NCI-H2227 (cell line): ENCODE results near the gene GYS2.
"Not testable (repeated sequence)": the region's sequence is repeated elsewhere in the genome, so short reads cannot be mapped to it uniquely, and the experiment has no call there.

Source experiments
- DNase-seq: peaks from one replicate; lab custom pipeline; 2025; ENCODE audit not compliant: unreplicated experiment; lab: John Stamatoyannopoulos, UW

GYS2 gene

DNA sequence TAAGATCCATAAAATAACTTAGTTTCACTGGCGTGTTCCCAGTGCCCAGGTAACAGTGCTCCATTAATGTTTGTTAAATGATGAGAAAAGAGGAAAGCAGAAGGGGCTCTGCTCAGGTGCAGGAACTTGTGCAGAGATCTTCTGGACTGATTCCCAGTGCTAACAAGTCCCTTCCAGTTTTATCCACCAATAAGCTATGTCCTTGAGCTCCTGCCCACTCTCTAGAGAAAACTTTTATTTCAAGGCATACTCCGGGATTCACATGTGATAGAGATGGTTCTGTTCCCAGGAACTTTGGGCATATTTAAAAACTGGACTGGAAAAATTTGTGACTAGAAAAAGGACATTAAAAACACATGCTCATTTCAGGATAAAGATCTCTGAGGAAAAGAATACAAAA lies 1.9 kb downstream of the GYS2 start:
- no peak for DNase-seq

DNA sequence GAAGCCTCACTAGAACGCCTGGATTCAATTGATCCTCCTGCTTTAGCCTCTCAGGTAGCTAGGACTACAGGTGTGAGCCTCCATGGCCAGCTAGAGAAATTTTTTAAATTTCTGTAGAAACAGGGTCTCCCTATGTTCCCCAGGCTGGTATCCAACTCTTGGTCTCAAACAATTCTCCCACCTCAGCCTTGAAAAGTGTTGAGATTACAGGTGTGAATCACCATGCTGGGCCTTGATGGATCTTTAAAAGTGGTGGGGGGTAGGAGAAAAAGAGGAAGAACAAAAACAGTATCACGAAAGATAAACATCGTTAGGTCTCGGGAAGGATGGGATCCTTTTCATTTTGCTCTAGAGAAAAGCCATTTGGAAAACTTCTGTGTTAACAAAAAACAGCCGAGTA lies 4.5 kb downstream of the GYS2 start:
- no peak for DNase-seq

DNA sequence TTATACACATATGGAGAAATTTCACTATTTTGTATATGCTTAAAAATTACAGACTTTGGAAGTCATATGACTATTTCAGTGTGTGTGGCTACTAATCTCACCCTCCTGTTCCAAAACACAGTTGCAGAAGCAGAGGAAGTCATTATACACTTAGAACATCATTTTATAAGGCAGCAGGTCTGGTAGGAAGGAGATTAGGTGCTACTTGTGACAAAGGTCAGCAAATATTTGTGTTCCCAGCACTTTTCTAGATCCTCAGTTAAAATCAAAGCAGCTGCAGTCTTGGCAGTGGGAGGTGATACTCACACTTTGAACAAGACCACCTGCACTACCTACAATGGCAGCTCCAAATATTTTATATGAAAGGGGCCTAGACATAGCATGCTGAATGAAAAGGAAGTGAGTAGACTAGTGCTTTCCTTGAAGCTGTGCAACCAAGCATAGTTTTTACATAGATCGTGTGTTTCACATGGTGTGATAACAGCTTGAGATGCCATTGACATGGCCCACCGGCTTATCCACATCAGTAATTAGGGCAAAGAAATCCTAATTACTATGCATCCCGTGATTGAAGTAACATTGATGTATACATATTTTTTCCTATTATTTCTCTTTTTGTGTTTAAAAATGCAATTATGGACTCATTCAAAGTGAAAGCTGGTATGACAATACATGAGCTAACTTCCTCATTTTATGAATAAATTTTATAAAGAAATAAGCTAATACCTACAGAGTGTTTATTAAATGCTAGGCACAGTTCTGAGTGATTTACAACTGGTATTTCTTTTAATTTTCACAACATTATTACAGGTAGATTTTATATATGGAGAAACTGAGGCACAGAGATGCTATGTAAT lies 5.3 kb downstream of the GYS2 start:
- DNase-seq = no peak

DNA sequence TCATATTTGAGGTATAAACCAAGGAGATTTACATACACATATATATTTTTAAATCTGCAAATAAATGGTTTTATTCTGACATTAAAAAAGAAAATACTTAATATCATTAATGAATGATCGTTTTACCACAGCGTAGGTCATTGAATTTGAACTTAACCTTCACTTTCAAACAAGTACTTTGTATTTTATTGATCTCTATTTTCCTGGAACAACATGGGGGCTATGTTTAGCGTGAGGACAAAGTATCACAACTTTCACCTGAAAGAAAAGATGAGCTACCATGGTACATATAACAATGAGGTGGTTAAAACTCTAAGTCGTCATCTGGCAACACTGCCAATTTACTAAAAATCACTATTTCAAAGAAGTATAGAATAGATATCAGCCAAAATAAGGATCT lies 6.0 kb downstream of the GYS2 start:
- no peak for DNase-seq

DNA sequence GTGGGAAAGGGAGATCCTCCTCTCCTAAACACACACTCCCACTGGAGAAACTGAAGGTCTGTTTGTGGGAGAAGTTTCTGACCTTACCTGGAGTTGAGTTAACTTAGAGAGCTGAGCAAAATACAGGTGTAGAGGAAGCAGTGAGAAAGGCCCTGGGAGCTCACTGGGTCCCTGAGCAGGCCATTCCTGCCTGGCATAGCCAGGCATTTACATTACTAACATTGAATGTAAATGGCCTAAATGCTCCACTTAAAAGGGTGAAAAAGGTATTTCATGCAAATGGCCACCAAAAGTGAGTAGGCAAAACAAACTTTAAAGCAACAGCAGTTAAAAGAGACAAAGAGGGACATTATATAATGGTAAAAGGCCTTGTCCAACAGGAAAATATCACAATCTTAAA lies 9.3 kb downstream of the GYS2 start:
- DNase-seq = not testable (repeated sequence)

DNA sequence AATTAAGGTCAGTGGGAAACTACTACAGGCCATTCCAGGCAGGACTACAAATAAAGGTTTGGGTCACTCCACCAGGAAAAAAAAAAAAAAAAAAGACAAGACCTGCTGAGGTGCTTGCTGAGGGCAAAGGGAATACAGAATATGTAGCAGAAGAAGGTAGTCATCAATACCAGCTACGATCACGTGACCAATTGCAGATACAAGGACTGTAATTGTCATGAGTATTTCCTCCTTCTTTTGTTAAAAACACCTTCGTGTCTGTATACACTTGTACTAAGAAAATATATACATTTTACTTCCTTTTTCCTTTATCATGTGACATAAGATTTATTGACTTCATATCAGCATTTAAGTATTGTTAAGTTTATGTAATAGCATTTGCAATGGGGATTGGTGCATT lies 19.2 kb downstream of the GYS2 start:
- DNase-seq = no peak

DNA sequence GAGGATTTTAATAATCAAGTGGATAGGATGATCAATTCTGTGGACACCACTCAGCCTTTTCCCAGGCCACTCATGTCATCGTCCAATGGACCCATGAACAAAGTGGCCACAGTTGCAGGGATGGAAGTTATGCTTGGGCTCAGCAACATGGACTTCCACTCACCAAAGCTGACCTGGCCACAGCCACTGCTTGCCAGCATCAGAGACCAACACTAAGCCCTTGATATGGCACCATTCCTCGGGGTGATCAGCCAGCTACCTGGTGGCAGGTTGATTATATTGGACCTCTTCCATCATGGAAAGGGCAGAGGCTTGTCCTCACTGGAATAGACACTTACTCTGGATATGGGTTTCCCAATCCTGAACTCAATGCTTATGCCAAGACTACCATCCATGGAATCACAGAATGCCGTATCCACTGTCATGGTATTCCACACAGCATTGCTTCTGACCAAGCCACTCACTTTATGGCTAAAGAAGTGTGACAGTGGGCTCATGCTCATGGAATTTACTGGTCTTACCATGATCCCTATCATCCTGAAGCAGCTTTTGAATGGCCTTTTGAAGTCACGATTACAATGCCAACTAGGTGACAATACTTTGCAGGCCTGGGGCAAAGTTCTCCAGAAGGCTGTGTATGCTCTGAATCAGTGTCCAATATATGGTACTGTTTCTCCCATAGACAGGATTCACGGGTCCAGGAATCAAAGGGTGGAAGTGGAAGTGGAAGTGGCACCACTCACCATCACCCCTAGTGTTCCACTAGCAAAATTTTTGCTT lies 20.1 kb downstream of the GYS2 start:
- DNase-seq = not testable (repeated sequence)

DNA sequence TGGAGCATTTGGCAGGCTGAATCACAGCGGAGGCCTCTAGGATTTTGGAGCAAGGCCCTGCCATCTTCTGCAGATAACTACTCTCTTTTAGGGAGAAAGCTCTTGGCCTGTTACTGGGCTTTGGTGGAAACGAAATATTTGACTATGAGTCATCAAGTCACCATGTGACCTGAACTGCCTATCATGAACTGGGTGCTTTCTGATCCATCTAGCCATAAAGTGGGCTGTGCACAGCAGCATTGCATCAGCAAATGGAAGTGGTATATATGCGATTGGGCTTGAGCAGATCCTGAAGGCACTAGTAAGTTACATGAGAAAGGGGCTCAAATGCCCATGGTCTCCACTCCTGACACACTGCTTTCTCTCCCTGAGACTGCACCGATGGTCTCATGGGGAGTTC lies 21.1 kb downstream of the GYS2 start:
- no peak for DNase-seq

DNA sequence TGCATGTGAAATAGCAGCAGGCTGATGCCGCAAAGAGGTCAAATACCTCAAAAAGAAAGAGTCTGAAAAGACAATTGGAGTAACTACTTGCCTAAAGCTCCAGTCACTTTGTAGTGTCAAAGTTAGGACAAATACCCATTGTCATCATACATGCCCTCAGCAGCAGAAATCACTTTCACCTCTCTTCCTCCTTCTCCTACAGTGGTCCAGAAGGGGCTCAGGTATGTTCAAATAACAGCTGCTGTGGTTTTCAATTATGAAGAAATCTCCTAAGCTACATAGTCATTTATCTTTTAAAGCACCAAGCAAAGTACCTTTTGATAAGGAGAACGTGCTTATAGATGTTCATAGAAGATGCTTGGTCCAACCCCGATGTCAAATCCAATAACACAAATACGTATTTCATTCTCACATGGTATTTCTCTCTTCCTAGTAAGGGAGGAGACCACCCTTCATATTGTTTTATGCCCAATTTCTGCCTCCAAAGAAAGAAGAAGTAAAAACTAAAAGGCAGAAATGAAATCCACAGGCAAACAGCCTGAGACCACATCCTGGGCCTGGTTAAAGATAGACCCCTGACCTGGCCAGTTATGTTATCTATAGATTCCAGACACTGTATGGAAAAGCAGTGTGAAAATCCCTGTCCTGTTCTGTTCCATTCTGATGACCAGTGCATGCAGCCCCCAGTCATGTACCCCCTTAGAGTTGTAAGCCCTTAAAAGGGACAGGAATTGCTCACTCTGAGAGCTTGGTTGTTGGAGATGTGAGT lies 23.7 kb downstream of the GYS2 start:
- no peak for DNase-seq

DNA sequence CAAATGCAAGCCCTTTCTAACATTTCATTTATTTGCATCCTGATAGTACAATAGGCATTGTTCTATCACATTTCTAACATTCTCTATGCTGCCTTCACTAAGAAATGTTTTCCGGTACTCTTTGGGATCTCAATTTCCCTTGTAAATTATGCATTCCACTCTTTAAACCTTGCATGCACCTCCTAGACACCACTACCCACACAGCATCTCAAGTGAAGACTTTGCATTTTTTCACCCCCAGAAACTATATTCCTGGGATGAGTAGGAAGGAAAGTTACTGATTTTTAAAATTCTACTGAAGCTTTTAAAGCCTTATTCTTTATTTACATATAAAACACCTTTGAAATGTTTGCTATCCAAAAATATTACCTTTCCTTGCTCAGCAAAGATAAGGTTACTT lies 27.1 kb downstream of the GYS2 start:
- DNase-seq = no peak

DNA sequence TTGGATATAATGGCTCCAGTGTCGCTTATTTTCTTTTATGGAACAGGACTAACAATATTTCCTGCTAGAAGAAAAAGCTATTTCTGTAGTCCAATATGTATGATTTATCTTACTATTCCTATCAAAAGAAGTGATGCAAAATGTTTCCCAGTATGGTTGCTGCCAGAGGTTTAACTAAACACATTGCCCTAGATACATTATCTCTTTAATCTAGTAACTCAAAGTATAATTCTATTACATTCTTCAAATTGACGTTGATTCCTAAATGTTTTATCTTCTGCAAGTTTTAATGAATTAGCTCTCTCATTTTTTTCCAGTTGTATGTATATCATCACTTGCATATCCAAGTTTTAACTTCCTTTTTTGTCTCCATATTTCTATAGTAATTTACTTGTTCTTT lies 28.2 kb downstream of the GYS2 start:
- DNase-seq = no peak

DNA sequence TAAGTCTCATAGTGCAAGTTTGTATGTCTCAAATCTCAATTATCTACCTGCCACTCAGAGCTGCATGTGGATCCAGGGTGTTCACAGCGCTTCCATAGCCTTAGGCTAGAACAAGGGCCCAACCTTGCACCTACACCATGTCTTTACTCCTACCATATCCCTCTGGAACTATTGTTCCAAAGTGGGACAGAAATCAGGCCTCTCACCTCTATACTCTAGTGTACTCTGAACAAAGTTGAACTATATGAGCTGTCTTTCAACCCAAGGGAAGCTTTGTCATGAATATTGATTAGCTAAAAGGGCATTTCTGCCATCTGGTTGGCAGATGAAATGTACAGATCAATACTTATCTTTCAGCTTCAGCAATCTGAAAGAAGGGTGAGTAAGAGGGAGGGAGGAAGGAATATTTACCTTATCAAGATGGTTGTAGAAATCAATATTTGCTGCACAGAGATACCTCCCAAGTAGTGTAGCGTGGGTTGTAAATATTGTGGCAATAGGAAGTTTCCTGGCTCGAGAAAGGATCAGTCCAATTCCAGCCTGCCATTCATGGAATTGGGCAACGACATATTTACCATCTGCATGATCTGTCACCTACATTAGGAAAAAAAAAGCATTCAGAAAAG lies 30.8 kb downstream of the GYS2 start:
- DNase-seq = no peak

DNA sequence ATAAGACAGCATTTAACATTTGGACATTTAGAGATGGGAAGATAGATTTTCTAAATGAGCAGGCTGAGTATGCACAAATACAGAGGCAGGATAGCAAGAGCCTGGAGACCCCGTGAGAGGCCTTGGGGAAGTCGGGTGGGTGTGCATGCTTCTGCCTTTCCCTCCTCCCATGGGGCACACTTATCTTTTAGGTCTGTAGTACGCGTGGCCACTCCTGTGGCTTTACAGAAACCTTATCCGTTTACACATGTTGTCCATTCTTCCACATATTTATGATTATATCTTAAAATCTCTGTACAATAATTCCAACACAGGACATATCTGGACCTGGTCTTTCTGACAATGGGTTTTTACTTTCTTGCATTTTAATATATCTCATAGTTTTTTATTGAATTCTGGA lies 33.6 kb downstream of the GYS2 start:
- DNase-seq = no peak

DNA sequence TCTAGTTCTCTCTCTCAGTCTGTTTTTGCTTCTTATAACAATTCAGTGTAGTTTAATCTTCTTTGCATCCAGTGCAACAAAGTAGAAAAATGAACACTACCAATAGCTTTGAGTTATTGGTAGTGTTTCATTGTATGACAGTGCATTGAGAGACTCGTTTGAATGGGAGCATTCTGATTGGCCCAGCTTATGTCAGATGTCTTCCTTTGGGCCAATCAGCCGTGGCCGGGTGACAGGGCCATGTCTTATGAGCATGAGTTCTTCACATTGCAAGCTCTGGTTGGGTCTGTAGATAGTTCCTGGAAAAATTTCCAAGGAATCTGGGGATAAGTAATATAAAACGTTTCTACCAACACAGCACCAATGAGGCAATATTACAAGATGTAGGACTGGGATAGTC lies 36.5 kb downstream of the GYS2 start:
- DNase-seq = no peak

DNA sequence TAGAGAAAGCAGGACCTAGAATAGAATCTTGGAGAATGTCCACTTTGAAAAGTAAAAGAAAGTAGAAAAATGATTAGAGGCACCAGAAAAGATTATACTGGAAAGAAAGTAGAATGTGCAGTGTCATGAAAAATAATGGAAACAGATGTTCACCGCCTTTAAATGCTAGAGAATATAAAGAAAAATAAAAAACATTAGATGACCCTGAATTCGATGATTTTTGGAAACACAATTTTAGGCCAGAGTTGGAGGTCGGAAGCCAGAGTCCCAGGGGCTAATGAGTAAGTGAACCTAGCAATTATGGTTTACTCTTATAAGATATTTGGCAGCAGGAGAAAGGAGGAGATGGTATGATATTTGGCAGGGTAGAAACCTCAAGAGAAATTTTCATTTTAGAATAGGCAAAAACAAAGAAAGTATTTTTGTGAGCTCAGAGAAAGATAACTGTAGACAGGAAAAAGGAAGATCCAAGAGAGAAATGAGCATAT lies 37.7 kb downstream of the GYS2 start:
- DNase-seq = no peak

DNA sequence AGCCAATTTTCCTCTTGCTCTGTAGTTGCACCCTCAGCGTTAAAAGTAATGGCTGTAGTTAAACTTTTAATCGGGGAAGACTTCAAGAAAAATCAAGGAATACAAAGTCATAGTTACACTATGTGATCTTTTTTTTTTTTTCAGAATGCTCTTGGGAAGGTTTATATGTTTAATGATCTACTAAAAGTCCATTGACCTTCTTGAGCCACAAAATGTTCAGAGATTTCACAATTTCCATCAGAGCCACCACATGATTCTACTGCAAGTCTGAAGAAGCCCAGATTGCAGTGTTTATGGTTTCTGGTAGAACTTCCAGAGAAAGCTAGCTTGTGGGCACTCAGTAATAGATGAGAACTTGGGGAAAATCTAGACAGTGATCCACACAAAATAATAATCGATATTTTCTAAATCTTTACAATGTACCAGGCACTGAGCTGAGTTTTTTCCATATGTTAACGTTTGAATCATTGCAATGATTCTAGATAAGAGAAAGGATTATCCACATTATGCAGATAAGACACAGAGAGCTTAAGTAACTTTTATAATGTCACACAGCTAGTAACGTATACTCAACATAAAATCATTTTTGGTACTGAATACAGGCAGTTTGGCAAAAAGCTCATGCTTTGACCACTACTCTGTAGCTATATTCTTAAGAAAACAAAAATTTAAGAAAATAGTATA lies 38.3 kb downstream of the GYS2 start:
- no peak for DNase-seq

DNA sequence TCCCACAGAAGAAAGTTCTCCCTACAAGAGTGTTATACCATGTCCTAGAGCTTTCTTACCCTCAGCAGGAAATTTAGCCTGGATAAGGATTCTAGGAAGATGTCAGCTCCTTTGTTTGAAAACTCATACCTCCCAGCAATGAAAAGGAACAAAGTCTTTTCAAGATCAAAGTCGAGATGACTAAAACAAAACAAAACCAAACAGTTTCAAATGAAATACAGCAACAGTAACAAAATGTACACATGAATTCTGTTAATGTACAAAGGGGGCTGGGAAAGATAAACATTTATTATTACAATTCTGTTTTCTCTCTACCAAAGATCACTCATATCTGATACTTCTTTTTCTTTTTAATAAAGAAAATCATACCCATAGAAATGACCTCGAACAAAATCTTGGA lies 41.8 kb downstream of the GYS2 start:
- no peak for DNase-seq

DNA sequence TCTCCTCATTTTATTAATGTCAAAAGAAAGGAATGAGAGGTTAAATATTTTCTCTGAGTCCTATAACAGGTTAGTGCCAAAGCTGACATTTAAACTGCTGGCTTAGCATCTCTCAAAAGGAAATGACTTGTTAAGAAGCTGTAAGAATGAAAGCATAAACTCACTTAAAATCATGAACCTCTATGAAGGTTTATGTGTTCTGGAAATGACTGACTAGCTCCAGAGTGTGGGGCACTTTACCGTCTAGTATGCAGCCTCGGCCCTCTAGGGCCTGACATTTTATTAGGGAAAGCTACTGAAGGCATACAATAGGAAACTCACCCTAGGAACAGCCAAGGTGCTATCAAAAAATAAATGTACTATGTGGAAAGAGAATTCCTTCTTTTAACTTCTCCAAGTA lies 43.5 kb downstream of the GYS2 start:
- DNase-seq = no peak

DNA sequence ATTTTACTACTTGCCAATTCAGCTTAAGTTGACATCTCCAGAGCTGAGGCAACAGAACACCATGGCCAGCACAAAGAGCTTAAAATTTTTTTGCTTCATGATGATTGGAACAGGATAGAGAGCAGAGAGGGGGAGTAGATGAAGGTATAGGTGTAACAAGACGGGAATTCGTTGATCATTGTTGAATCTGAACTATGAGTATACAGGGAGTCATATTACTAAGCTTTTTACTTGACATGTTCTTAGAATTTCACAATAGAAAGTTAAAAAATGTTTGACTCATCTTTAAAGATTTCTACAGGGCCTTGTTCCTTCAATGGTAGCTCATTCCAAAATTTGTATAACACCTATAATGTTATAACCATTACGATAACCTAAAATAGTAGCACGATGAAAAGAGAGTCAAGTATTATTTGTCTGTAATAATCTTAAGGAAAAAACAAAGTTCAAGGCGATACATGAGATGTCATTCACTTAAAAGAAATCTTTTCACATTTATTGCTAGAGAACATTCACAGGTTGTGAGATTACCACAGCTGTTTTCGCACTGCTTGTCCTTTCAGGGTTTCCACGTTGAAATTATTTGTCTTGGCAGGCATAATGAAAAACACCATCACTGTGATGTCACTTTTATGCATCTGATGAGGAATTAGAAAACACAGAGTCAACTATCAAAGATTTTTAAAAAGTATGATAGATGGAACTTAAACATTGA lies 44.6 kb downstream of the GYS2 start:
- DNase-seq = no peak

DNA sequence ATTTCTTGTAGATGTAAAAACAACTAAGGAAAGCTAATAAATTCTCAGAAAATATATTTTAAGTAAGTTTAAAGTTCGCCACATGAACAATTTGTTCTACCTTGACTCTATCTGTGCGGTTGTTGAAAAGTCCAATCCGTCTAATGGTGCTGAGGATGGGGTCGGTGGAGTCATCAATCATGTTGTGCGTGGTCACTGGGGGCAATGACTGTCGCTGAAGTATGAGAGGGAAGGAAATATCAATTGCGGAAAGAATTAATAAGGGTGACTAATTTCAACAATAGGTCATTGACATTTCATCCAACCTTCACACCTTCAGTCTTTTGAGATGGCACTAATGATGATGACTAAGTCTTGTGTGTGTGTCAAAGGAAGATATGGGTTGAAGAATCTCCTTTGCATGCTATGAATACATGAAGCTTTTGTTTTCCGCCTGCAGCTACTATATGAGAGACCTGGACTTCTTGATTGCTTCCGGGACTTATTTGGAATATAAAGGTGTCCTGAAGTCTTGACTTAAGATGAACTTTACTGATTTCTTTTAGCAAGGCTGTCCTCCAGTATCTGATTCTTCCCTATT lies 46.5 kb downstream of the GYS2 start:
- DNase-seq = no peak
